GM12891 (cell line): Measurements from ENCODE around the gene CA5B.
A peak's percentile ranks its signal among the peaks of the same experiment; 100 is the strongest.
"Not testable (repeated sequence)": the region's sequence is repeated elsewhere in the genome, so short reads cannot be mapped to it uniquely, and the experiment has no call there.

Experiments
- DNase-seq: peaks from one replicate; pipeline ENCODE4 v3.0.0; 2011; ENCODE audit warnings: low spot score; ENCODE audit not compliant: insufficient read length
- FAIRE-seq: peaks from 2 replicates; lab custom pipeline; 2011; peaks lifted over from hg19 to GRCh38; lab: Jason Lieb, UNC
- PAX5 ChIP-seq: IDR thresholded peaks from 2 replicates; pipeline ENCODE4 v1.6.1; 2011; ENCODE audit warnings: low read length, moderate library complexity, mild to moderate bottlenecking; ENCODE audit not compliant: insufficient read depth, severe bottlenecking
- POLR2A ChIP-seq: IDR thresholded peaks from 2 replicates; pipeline ENCODE4 v1.6.1; 2011; ENCODE audit warnings: low read depth, low read length, control low read depth
- POLR2AphosphoS5 ChIP-seq: IDR thresholded peaks from 2 replicates; pipeline ENCODE4 v1.6.1; 2011; ENCODE audit warnings: low read depth, low read length, control low read depth
- POU2F2 ChIP-seq: IDR thresholded peaks from 2 replicates; pipeline ENCODE4 v1.6.1; 2011; ENCODE audit warnings: low read depth, mild to moderate bottlenecking, control low read depth, low read length, moderate library complexity
- SPI1 ChIP-seq: IDR thresholded peaks from 2 replicates; pipeline ENCODE4 v1.6.1; 2011; ENCODE audit warnings: low read depth, low read length, control low read depth
- TAF1 ChIP-seq: IDR thresholded peaks from 2 replicates; pipeline ENCODE4 v1.6.1; 2011; ENCODE audit warnings: low read depth, low read length, control low read depth

The CA5B gene

DNA sequence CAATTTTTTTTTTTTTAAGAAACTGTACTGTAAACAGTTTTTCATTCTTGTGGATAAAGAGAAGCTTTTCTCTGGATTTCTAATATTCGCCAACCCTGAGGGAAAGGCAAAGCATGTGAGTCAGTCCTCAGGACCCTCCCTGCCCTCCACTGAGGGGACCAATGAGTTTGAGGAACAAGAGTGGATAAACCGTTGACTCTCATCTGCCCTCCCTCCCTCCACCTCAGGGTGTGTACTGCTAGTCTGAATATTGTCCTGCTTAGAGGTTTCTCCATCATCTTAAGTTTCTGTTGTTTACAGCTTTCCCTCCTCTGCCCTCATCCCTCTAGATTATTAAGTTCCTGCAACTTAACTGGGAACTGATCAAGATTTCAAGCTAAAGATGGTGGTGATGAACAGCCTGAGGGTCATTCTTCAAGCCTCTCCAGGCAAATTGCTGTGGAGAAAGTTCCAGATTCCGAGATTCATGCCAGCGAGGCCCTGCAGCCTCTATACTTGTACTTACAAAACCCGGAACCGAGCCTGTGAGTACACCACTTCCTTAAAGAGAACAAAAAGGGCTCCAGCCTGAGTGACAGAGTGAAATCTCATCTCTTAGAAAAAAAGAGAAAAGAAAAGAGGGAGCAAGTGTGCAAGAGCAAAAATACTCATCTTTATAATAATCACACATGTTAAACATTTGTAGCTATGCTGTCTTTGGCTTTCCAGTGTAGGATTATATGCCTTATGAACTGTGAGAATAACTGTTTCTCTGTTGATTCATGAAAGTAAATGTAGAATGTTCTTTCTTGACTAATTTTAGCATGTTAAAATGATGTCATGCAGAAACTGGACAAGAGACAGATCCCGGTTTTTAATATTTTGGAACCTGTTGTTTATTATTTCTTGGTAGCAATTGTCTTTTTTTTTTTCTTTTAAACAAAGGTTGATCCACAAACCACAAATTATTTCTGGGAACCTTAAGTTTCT lies 11.9 kb downstream of the CA5B start:
- TF ChIP-seq POLR2A (no peak), TAF1 (no peak), SPI1 (peak; percentile 74), POLR2AphosphoS5 (no peak), POU2F2 (no peak)
- FAIRE-seq: peak; percentile 85
- no peak for DNase-seq

DNA sequence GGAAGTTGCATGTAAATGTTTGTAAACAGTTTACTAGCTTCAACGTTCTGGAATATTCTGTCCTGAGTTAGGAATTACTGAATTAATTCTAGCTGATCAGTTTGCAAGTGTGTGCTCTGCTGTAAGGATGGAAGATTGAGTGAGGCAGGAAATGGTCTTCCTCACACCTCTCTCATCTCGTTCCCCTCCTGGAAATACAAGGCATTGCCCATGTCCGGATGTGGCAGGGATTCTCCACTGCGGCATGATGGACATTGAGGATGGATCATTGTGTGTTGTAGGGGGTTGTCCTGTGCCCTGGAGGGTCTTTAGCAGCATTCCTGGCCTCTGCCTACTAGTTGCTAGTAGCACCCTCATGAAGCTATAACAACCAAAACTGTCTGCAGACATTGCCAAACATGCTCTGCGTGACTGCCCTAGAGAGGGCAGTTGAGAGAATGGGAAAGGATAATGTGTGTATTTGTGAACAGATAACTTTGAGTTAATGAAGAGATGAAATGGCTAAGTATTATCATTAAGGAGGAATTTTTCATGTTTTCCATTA lies 12.6 kb downstream of the CA5B start:
- FAIRE-seq (peak; percentile 96), DNase-seq (no peak)
- TF ChIP-seq POLR2A (no peak), TAF1 (no peak), PAX5 (no peak), POLR2AphosphoS5 (no peak), POU2F2 (no peak), SPI1 (no peak)

DNA sequence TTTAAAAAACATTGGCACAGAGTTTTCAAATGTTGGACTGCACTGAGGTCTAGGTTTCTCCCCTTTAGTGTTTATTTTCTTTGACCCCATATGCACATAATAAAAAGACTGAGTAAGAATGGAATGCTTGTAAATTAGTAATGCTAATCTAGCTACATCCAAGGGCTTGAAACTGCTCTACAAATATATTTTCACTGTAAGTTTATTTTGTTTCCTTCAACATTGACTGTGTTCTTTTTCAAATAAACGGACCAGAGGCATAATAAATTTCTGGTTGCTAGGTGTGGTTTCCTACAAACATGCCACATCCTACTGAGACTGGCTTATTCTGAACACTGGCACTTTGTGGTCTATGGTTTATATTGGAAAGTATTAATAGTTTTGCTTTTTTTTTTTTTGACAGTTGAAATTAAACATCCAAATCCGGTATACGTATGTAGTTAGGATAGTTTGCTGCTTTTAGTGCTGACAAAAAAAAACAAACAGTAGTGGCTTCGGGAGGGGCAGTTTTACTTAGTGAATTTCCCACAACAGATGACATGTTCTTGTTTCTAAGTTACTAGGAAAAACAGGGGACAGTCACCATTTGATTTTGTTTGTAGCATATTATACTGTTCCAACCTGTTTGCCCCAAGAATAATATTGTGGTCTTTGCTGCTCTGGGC lies 13.2 kb downstream of the CA5B start:
- DNase-seq: no peak
- TF ChIP-seq SPI1 (no peak), POLR2A (no peak), POLR2AphosphoS5 (no peak), TAF1 (no peak), POU2F2 (no peak), PAX5 (no peak)
- FAIRE-seq: no peak

DNA sequence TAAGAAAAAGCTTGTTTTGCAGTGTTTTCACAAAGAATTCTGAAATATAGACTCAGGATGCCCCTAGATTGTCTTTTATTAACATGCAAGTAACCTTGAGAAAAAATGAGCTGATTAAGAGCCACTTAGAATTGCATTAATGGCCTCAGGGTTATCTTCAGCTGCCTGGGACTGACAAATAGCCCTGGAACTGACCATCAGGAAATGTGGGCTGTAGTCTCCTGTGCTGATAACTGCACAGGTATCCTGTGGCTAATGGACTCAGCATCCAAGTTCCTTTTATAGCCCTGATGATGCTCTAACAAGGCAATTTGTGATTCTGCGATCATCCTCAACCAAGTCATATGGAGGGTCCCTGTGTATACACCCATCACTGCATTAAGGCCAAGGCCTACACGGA lies 17.0 kb downstream of the CA5B start:
- TF ChIP-seq POLR2AphosphoS5: no peak
- TF ChIP-seq SPI1: no peak
- no peak for TF ChIP-seq POU2F2
- TF ChIP-seq TAF1: no peak
- TF ChIP-seq PAX5: no peak
- TF ChIP-seq POLR2A: no peak
- no peak for DNase-seq
- FAIRE-seq: no peak

DNA sequence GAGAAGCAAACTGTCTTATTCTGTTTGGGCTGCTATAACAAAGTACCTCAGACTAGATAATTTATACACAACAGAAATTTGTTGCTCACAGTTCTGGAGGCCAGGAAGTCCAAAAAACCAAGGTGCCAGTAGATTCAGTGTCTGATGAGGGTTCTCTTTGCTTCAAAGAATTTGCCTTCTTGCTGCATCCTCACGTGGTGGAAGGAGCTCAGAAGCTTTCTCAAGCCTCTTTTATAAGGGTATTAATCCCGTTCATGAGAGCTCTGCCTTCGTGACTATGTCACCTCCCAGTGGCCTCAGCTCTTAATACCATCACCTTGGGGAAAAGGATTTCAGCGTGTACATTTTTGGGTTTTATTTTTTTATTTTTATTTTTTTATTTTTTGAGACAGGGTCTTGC lies 20.1 kb downstream of the CA5B start:
- DNase-seq (no peak), FAIRE-seq (peak; percentile 20)
- TF ChIP-seq SPI1: no peak
- no peak for TF ChIP-seq TAF1
- no peak for TF ChIP-seq POU2F2
- no peak for TF ChIP-seq POLR2A
- TF ChIP-seq PAX5: no peak
- no peak for TF ChIP-seq POLR2AphosphoS5

DNA sequence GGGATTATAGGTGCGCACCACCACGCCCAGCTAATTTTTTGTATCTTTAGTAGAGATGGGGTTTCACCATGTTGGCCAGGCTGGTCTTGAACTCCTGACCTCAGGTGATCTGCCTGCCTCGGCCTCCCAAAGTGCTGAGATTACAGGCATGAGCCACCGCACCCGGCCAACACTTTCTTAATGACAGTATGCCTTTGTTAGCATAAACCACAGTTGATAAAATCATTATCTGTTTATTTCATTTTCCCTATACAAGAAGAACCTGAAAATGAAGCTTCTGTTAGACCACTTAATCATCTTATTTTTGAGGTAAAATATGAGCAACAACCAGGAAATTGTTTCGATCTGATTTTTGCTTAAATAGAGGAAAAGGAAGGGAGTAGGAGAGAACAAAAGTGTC lies 21.8 kb downstream of the CA5B start:
- FAIRE-seq, DNase-seq: not testable (repeated sequence)

DNA sequence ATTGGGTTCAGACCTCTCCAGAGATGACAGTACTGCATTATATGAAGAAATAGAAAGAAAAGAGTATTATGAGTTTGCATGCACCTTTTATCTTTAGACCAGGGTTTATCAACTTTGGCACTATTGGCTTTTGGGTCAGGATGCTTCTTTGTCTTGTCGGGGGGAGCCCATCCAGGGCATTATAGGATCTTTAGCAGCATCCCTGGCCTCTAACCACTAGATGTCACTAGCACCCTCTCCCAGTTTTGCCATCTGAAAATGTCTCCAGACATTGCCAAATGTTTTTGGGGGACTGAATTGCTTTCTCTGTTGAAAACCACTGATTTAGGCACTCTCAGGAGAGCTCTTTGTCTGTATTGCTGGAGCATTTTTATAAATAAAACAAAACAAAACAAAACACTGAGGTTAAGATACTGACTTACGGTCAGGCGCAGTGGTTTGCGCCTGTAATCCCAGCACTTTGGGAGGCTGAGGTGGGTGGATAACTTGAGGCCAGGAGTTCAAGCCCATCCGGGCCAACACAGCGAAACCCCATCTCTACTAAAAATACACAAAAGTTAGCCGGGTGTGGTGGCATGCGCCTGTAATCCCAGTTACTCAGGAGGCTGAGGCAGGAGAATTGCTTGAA lies 23.6 kb downstream of the CA5B start:
- TF ChIP-seq SPI1: no peak
- no peak for TF ChIP-seq POLR2AphosphoS5
- FAIRE-seq (peak; percentile 13), DNase-seq (no peak)

DNA sequence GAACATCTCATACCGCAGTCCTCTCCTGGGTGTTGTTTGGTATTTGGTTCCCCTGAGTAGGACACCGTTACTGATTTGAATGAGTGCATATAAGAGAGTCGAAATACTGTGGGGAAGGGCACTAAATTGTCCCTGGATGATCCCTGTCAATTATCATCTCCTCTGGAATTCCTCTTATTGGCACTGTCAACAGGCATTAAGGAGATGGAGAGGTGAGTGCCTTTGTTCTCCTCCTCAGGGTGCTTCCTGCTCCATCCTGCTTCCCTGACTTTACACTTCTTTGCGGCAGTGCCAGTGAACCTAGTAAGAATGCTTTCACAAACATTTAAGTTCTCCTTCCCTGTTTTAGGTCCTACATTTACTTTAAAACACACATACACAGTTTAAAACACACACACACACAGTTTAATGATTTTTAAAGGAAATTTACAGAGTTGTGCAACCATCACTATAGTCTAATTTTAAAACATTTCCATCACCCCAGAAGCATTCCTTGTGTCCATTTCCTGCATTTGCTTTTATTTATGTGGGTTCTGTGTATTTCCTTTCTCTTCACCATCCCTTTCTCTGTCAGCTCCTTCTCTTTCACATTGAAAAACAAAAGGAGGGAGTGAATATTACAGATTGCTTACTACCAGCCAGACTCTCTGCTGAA lies 31.4 kb downstream of the CA5B start:
- DNase-seq (no peak), FAIRE-seq (no peak)
- TF ChIP-seq PAX5: no peak
- TF ChIP-seq SPI1: no peak
- TF ChIP-seq POLR2A: no peak
- TF ChIP-seq POU2F2: no peak
- TF ChIP-seq POLR2AphosphoS5: no peak
- TF ChIP-seq TAF1: no peak
